ENCODE data around the gene JDP2. TPM values are rescaled to one million over a fixed set of nuclear protein-coding genes. Genes with fewer than 3 reads are reported as not detected.

The JDP2 gene
- total and polyA plus RNA-seq, 2 donors (not counting 1 experiment from before 2014, with no cell fraction given) = 7.9 to 17.9 TPM

DNA sequence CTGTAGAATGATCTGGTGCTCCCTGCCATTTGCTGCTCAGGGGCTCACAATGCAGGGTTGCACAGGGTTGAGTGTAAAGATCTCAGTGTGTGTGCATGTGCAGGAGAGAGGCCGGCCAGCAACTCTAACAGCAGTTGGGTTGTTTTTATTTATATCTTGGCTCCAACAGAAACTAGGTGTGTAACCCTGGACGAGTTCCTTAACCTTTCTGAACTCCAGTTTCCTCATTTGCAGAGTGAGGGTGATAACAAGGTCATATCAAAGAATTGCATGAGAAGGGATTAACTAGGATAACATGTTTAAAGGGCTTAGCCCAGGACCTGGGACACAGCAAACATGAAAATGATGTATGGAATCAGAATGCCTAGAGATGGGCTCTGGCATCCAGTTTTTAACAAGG lies 14.8 kb upstream of the JDP2 start:
- Histone ChIP-seq H3K79me2 (ENCODE audit: control insufficient read depth, insufficient read depth, low read length) (no peaks in the 10 kb centered on the region), H3K27ac (ENCODE audit: low read length in 2 of 2) (no peak overlapping the region), H3K27me3 (replicated peaks in 1 of 4; ENCODE audit: control extremely low read depth in 1 of 4, control insufficient read depth in 3 of 4, insufficient read depth in 4 of 4, low read length in 3 of 4) (no peaks in the 10 kb centered on the region), H3K36me3 (replicated peaks in 1 of 2; ENCODE audit: control extremely low read depth in 1 of 2, control insufficient read depth in 1 of 2, extremely low read depth in 1 of 2, insufficient read depth in 2 of 2, low read length in 1 of 2) (no peaks in the 10 kb centered on the region), H3K9me3 (ENCODE audit: control extremely low read depth in 1 of 3, control insufficient read depth in 2 of 3, insufficient read depth in 1 of 3, low read length in 2 of 3) (no peaks in the 10 kb centered on the region), H3K9ac (ENCODE audit: low read length) (no peak overlapping the region), H3K4me1 (ENCODE audit: control insufficient read depth in 2 of 2, insufficient read depth in 2 of 2, low read length in 2 of 2) (no peaks in the 10 kb centered on the region), H4K20me1 (ENCODE audit: control insufficient read depth, insufficient read depth, low read length, poor library complexity, severe bottlenecking) (no peaks in the 10 kb centered on the region), H2AFZ (ENCODE audit: insufficient read depth, low read depth, low read length, poor library complexity, severe bottlenecking) (no peak overlapping the region), H3K4me2 (replicated peaks; ENCODE audit: low read depth, low read length, poor library complexity, severe bottlenecking) (no peak overlapping the region), H3K4me3 (ENCODE audit: control extremely low read depth in 1 of 5, extremely low read depth in 1 of 5, insufficient read depth in 1 of 5, low read depth in 2 of 5, low read length in 4 of 5) (no peak overlapping the region)
- H3K4me1 Mint-ChIP-seq = no peaks in the 10 kb centered on the region
- no peaks in the 10 kb centered on the region for H3K27me3 Mint-ChIP-seq
- no peak for ATAC-seq (ENCODE audit: low read depth)
- POLR2A ChIA-PET = interaction anchor here (0.7 kb wide), 1 partner anchor 56 kb away, joined by 5 read pairs; no protein-coding TSS in a partner anchor
- H3K4me3 Mint-ChIP-seq = no peak overlapping the region
- intact Hi-C loops (cut with micrococcal nuclease) = no loop called here
- 100% methylated on average over 1 of the region's 2 CpGs for WGBS (ENCODE audit: insufficient coverage)
- H3K9me3 Mint-ChIP-seq (ENCODE audit: insufficient read depth) = no peaks in the 10 kb centered on the region
- CTCF ChIA-PET = interaction anchor here (0.7 kb wide), 1 partner anchor 49 kb away, joined by 4 read pairs; no protein-coding TSS in a partner anchor
- TF ChIP-seq, protein P1, sequence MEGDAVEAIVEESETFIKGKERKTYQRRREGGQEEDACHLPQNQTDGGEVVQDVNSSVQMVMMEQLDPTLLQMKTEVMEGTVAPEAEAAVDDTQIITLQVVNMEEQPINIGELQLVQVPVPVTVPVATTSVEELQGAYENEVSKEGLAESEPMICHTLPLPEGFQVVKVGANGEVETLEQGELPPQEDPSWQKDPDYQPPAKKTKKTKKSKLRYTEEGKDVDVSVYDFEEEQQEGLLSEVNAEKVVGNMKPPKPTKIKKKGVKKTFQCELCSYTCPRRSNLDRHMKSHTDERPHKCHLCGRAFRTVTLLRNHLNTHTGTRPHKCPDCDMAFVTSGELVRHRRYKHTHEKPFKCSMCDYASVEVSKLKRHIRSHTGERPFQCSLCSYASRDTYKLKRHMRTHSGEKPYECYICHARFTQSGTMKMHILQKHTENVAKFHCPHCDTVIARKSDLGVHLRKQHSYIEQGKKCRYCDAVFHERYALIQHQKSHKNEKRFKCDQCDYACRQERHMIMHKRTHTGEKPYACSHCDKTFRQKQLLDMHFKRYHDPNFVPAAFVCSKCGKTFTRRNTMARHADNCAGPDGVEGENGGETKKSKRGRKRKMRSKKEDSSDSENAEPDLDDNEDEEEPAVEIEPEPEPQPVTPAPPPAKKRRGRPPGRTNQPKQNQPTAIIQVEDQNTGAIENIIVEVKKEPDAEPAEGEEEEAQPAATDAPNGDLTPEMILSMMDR (IDR thresholded peaks at IDR 0.05) = no peak
- no peak for TF ChIP-seq EZH2 (IDR thresholded peaks at IDR 0.05; ENCODE audit: borderline replicate concordance, insufficient read depth, low read depth, low read length, poor library complexity, severe bottlenecking)
- no peak overlapping the region for H3K27ac Mint-ChIP-seq
- no peak for DNase-seq

DNA sequence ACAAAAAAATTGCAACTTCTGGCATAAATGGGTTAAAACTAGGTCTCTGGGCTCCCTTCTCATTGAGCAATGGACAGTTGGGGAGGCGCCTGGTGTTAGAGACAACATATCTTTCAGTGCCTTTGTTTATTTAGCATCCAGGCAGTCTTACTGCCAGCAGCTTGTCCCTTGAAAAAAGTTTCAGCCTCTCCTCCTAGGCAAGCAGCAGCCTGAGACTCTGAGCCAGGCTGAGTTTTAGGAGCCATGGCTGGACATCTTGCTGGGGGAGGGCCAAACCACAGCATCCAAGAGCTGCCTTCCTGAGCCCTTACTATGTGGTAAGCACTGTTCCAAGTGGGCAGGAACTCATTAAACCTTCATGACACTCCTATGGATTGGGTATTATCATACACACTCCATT lies 10.1 kb upstream of the JDP2 start:
- H2AFZ ChIP-seq (ENCODE audit: insufficient read depth, low read depth, low read length, poor library complexity, severe bottlenecking) = no peak overlapping the region
- intact Hi-C loops (cut with micrococcal nuclease) = no loop called here
- no peak overlapping the region for H3K4me3 Mint-ChIP-seq
- H3K4me1 ChIP-seq (ENCODE audit: control insufficient read depth in 2 of 2, insufficient read depth in 2 of 2, low read length in 2 of 2) = peaks cover 13 to 14% of the 10 kb centered on the region in 2 donors
- H3K4me2 ChIP-seq (replicated peaks; ENCODE audit: low read depth, low read length, poor library complexity, severe bottlenecking) = no peak overlapping the region
- ChIA-PET POLR2A (no interaction called here), CTCF (interaction anchor here (0.6 kb wide), 1 partner anchor 23 kb away, joined by 3 read pairs; no protein-coding TSS in a partner anchor)
- H3K4me3 ChIP-seq (ENCODE audit: control extremely low read depth in 1 of 5, extremely low read depth in 1 of 5, insufficient read depth in 1 of 5, low read depth in 2 of 5, low read length in 4 of 5) = no peak overlapping the region
- H3K27ac ChIP-seq (ENCODE audit: low read length in 2 of 2) = no peak overlapping the region
- 100% methylated on average over 1 of the region's 1 CpG for WGBS (ENCODE audit: insufficient coverage)
- H3K79me2 ChIP-seq (ENCODE audit: control insufficient read depth, insufficient read depth, low read length) = no peaks in the 10 kb centered on the region
- H3K27ac Mint-ChIP-seq = no peak overlapping the region
- H4K20me1 ChIP-seq (ENCODE audit: control insufficient read depth, insufficient read depth, low read length, poor library complexity, severe bottlenecking) = no peaks in the 10 kb centered on the region
- ATAC-seq (ENCODE audit: low read depth) (no peak), DNase-seq (no peak)
- no peaks in the 10 kb centered on the region for H3K36me3 ChIP-seq (replicated peaks in 1 of 2; ENCODE audit: control extremely low read depth in 1 of 2, control insufficient read depth in 1 of 2, extremely low read depth in 1 of 2, insufficient read depth in 2 of 2, low read length in 1 of 2)
- H3K27me3 ChIP-seq (replicated peaks in 1 of 4; ENCODE audit: control extremely low read depth in 1 of 4, control insufficient read depth in 3 of 4, insufficient read depth in 4 of 4, low read length in 3 of 4) = no peaks in the 10 kb centered on the region
- H3K27me3 Mint-ChIP-seq = no peaks in the 10 kb centered on the region
- no peaks in the 10 kb centered on the region for H3K9me3 ChIP-seq (ENCODE audit: control extremely low read depth in 1 of 3, control insufficient read depth in 2 of 3, insufficient read depth in 1 of 3, low read length in 2 of 3)
- H3K9ac ChIP-seq (ENCODE audit: low read length) = no peak overlapping the region
- no peaks in the 10 kb centered on the region for H3K9me3 Mint-ChIP-seq (ENCODE audit: insufficient read depth)
- TF ChIP-seq, protein P1 (IDR thresholded peaks at IDR 0.05) = no peak
- no peak for TF ChIP-seq EZH2 (IDR thresholded peaks at IDR 0.05; ENCODE audit: borderline replicate concordance, insufficient read depth, low read depth, low read length, poor library complexity, severe bottlenecking)
- peaks cover 17% of the 10 kb centered on the region for H3K4me1 Mint-ChIP-seq

Measured in B cell (primary cell).